ENCODE measurements around the gene MAPKAP1.

- no peak for TF ChIP-seq CTCF (IDR thresholded peaks at IDR 0.05)
- no peak for TF ChIP-seq POLR2AphosphoS5 (IDR thresholded peaks at IDR 0.05; ENCODE audit: insufficient read depth in 1 of 2, low read depth in 1 of 2)
Measured at GRCh38 chr9:125559194-125559593, 147.8 kb downstream of the MAPKAP1 start.

All from vagina (tissue), 2 donors.